K562 (cell line): Measurements from ENCODE around the gene PARS2. TPM values are rescaled to one million over a fixed set of nuclear protein-coding genes. Genes with fewer than 3 reads are reported as not detected.

Source experiments
- CSDE1 ChIP-seq, 2 experiments: fragments of 450-650 bp; IDR thresholded peaks; 2 replicates each; pipeline ENCODE4 v1.6.1; 2016; ENCODE audit warnings: mild to moderate bottlenecking in 1 of 2
- KLF1 ChIP-seq: fragments of 450-650 bp; IDR thresholded peaks from 2 replicates; pipeline ENCODE4 v1.6.1; 2016; ENCODE audit warnings: missing genetic modification characterization, missing compliant biosample characterization
- MTA1 ChIP-seq: fragments of 450-650 bp; IDR thresholded peaks from 2 replicates; pipeline ENCODE4 v1.6.1; 2017; ENCODE audit warnings: borderline replicate concordance
- NUFIP1 ChIP-seq: fragments of 450-650 bp; IDR thresholded peaks from 2 replicates; pipeline ENCODE4 v1.6.1; 2018; ENCODE audit not compliant: partially characterized antibody
- POLR3A ChIP-seq: IDR thresholded peaks from 2 replicates; pipeline ENCODE4 v1.6.1; 2011; ENCODE audit warnings: borderline replicate concordance, mild to moderate bottlenecking, moderate library complexity; ENCODE audit not compliant: insufficient read length, insufficient read depth; ENCODE audit errors: extremely low read depth
- POLR3G ChIP-seq: IDR thresholded peaks from 2 replicates; pipeline ENCODE4 v1.6.1; 2011; ENCODE audit not compliant: insufficient read length, insufficient replicate concordance; ENCODE audit errors: extremely low read depth
- TCF3 ChIP-seq: sonication (generic); formaldehyde crosslinking; IDR thresholded peaks from 2 replicates; pipeline ENCODE4 v1.4.0; 2020; ENCODE audit warnings: mild to moderate bottlenecking, missing genetic modification reagents
- ZMIZ1 ChIP-seq, 2 experiments: fragments of 150-350 bp in 1 of 2; IDR thresholded peaks; 2 replicates each; pipeline ENCODE4 v1.6.1; 2012 to 2016; ENCODE audit warnings: low read depth in 2 of 2, low read length in 2 of 2, mild to moderate bottlenecking in 1 of 2, moderate library complexity in 1 of 2
- ZNF707 ChIP-seq: fragments of 250-450 bp; sonication (Bioruptor Pico); conservative IDR thresholded peaks from 2 replicates; pipeline ENCODE4 v1.8.0; 2022; ENCODE audit warnings: inconsistent platforms, mild to moderate bottlenecking, moderate library complexity
- polyA plus RNA-seq, 8 experiments: library from polyadenylated mRNA; depleted of rRNA in 4 of 8; stranded (reverse) in 5 of 8; unstranded in 3 of 8; fragments of >200 nt; fragmentation: Nextera tagmentation in 2 of 8; fragmentation: Illumina TruSeq in 1 of 8; extraction: Ambion mirVana in 2 of 8; extraction: Trizol in 1 of 8; gene quantifications; 2 replicates each; pipeline versions ENCODE4 v1.2.1 to v1.2.3, GENCODE V29; 2011 to 2014; ENCODE audit warnings: inconsistent platforms in 1 of 8, missing spikeins in 1 of 8
- total RNA-seq, 7 experiments: library from RNA; depleted of rRNA in 6 of 7; stranded (reverse); fragments of >200 nt in 6 of 7; fragmentation: Illumina TruSeq in 2 of 7; extraction: Trizol in 2 of 7; gene quantifications; 2 replicates each; pipeline versions ENCODE4 v1.2.1 to v1.2.3, GENCODE V29; 2011 to 2021; ENCODE audit warnings: low replicate concordance in 1 of 7
- TF ChIP-seq, protein P1 (sequence below): fragments of 150-350 bp; IDR thresholded peaks from 2 replicates; pipeline ENCODE4 v1.6.1; 2014; ENCODE audit warnings: low read depth, mild to moderate bottlenecking, low read length, borderline replicate concordance

Gene PARS2
- total and polyA plus RNA-seq, 9 of the 15 experiments (the other 6 are each of a cell fraction or from before 2014, with no cell fraction given): 6.3 to 12.4 (median 7.9) TPM

DNA sequence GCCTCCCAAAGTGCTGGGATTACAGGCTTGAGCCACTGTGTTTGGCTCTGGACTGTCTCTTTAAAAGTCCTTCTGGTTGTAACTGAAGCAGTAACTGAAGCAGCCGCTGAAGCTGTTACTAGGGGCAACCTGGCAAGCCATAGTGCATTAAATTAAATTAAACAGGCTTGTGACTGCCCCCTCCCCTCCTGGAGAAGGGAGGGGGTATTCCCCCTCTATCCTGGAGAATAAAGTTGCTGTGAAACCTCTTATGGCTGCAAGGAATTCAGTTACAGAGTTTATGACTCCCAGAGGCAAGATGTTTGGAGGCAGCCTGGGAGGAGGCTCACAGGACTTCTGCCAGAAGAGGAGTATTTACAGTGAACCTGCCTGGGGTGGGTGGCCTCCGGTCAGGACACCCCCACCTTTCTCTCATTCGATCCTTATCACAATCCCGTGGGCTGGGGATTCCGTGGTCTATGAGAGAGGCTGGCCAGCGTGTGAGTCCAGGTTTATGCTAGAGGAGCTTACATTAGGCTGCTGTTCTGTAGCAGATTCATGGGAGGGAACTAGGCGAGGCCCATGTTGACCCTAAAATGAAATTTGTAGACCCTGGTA is 28.5 kb upstream of the PARS2 start (continued):
- TF ChIP-seq ZMIZ1 (IDR thresholded peaks at IDR 0.05; ENCODE audit: low read depth in 2 of 2, low read length in 2 of 2) (no peak), TCF3 (CRISPR knock-in tag) (no peak), MTA1 (no peak), ZNF707 (no peak), POLR3G (no peak), POLR3A (no peak), CSDE1 (IDR thresholded peaks at IDR 0.05) (no peak), KLF1 (tag) (no peak), NUFIP1 (no peak)
- TF ChIP-seq, protein P1, sequence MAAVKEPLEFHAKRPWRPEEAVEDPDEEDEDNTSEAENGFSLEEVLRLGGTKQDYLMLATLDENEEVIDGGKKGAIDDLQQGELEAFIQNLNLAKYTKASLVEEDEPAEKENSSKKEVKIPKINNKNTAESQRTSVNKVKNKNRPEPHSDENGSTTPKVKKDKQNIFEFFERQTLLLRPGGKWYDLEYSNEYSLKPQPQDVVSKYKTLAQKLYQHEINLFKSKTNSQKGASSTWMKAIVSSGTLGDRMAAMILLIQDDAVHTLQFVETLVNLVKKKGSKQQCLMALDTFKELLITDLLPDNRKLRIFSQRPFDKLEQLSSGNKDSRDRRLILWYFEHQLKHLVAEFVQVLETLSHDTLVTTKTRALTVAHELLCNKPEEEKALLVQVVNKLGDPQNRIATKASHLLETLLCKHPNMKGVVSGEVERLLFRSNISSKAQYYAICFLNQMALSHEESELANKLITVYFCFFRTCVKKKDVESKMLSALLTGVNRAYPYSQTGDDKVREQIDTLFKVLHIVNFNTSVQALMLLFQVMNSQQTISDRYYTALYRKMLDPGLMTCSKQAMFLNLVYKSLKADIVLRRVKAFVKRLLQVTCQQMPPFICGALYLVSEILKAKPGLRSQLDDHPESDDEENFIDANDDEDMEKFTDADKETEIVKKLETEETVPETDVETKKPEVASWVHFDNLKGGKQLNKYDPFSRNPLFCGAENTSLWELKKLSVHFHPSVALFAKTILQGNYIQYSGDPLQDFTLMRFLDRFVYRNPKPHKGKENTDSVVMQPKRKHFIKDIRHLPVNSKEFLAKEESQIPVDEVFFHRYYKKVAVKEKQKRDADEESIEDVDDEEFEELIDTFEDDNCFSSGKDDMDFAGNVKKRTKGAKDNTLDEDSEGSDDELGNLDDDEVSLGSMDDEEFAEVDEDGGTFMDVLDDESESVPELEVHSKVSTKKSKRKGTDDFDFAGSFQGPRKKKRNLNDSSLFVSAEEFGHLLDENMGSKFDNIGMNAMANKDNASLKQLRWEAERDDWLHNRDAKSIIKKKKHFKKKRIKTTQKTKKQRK: no peak
